Right lobe of liver (tissue), 6 donors: ENCODE data around the gene RNF212. TPM values are rescaled to one million over a fixed set of nuclear protein-coding genes. Genes with fewer than 3 reads are reported as not detected.

Experiments
- ATAC-seq, 4 donors: fragments of 200-7000 bp; cut with Tn5 transposase; one replicate each; pipeline ENCODE4 v1.9.1; 2020; ENCODE audit warnings: mild to moderate bottlenecking in 4 of 4, moderate library complexity in 4 of 4
- DNase-seq, 3 donors: peaks; one replicate each; pipeline ENCODE4 v3.0.0-alpha.2; 2020
- H3K27ac ChIP-seq, 3 donors: fragments of 200-600 bp; one replicate each; pipeline ENCODE4 v1.8.0; 2022
- H3K27me3 ChIP-seq, 2 donors: fragments of 200-600 bp; one replicate each; pipeline ENCODE4 v1.8.0; 2022
- H3K36me3 ChIP-seq, 4 donors: fragments of 200-600 bp; sonication (generic) in 1 of 4; one replicate each; pipeline versions ENCODE4 v1.5.1 to v1.8.0; 2017 to 2022; ENCODE audit warnings: control low read depth in 1 of 4
- H3K4me1 ChIP-seq, 4 donors: fragments of 200-600 bp; sonication (generic) in 1 of 4; one replicate each; pipeline versions ENCODE4 v1.5.1 to v1.8.0; 2017 to 2022; ENCODE audit warnings: control low read depth in 1 of 4
- H3K4me3 ChIP-seq, 3 donors: fragments of 200-600 bp; one replicate each; pipeline ENCODE4 v1.8.0; 2022
- H3K9me3 ChIP-seq, 4 donors: fragments of 200-600 bp; sonication (generic) in 1 of 4; one replicate each; pipeline versions ENCODE4 v1.5.1 to v1.8.0; 2017 to 2022; ENCODE audit warnings: control low read depth in 1 of 4
- CTCF ChIP-seq, 4 donors: fragments of 200-600 bp in 3 of 4; fragments of 450-650 bp in 1 of 4; IDR thresholded peaks; one replicate each; pipeline versions ENCODE4 v1.5.1 to v1.8.0; 2016 to 2022; ENCODE audit warnings: antibody characterized with exemption in 4 of 4, mild to moderate bottlenecking in 2 of 4
- POLR2A ChIP-seq: fragments of 450-650 bp; IDR thresholded peaks from one replicate; pipeline ENCODE4 v1.6.1; 2017; ENCODE audit warnings: antibody characterized with exemption, mild to moderate bottlenecking
- WGBS: methylation state at CpG from one replicate; pipeline ENCODE4 v1.1.6; 2018; ENCODE audit warnings: low coverage, low lambda C conversion rate; ENCODE audit not compliant: insufficient coverage; ENCODE audit errors: missing lambda C conversion rate; 5-methylcytosine and 5-hydroxymethylcytosine counted together
- intact Hi-C, 2 donors: fragments of 100-400 bp; cut with DNase I; formaldehyde crosslinking; loops; one replicate each; pipeline versions ENCODE4 v1.11.2 to v1.14.1; 2022
- total RNA-seq, 6 experiments: library from RNA; depleted of rRNA in 2 of 6; stranded (reverse); fragments of >200 nt in 2 of 6; fragmentation: NEBNext Ultra II Directional in 3 of 6; extraction: Animal tissue kit (Norgen Biotek cat#: 25700) in 3 of 6; gene quantifications; one replicate each; pipeline versions ENCODE4 v1.1.0 to v1.2.4, GENCODE V29; 2016 to 2023
- donor health status: DM: no; HTN: yes; CAD: no.
- donor health status: DM: no; HTN: no; CAD: no.
- donor health status: DM: no; HTN: no; CAD: no.
- donor health status: DM: no; HTN: yes; CAD: no.
- donor health status: DM: no; HTN: yes; CAD: no.

RNF212 gene
- total RNA-seq, 6 experiments from 2014 or later = 0.29 to 1.2 (median 0.50) TPM; not detected in 2

- DNase-seq = peak in 1 of 3 donors; percentile 13
- Histone ChIP-seq H3K27me3 (peaks cover 0 to 5% of the 10 kb centered on the region in 2 donors), H3K4me3 (no peak overlapping the region), H3K9me3 (no peaks in the 10 kb centered on the region), H3K36me3 (no peaks in the 10 kb centered on the region), H3K4me1 (no peaks in the 10 kb centered on the region), H3K27ac (no peak overlapping the region)
- no peak for ATAC-seq
- WGBS = 76% methylated on average over 2 of the region's 9 CpGs
- intact Hi-C loops = no loop called here
- TF ChIP-seq CTCF (IDR thresholded peaks at IDR 0.05) = no peak
- no peak for TF ChIP-seq POLR2A
Observed at GRCh38 chr4:1060621-1061020, 52.7 kb downstream of the RNF212 start.

GRCh38 chr4:1060121-1060520 lies 53.2 kb downstream of the RNF212 start:
- TF ChIP-seq POLR2A = no peak
- no peak for TF ChIP-seq CTCF (IDR thresholded peaks at IDR 0.05)
- no peak overlapping the region for H3K4me3 ChIP-seq
- intact Hi-C loops = no loop called here
- ATAC-seq = no peak
- no peaks in the 10 kb centered on the region for H3K36me3 ChIP-seq
- H3K4me1 ChIP-seq = no peaks in the 10 kb centered on the region
- no peaks in the 10 kb centered on the region for H3K9me3 ChIP-seq
- no peak overlapping the region for H3K27ac ChIP-seq
- DNase-seq = no peak
- peaks cover 0 to 4% of the 10 kb centered on the region in 2 donors for H3K27me3 ChIP-seq
- WGBS = 67% methylated on average over 1 of the region's 10 CpGs

- H3K4me1 ChIP-seq = no peaks in the 10 kb centered on the region
- WGBS = 75% methylated on average over 2 of the region's 16 CpGs
- peaks cover 0 to 4% of the 10 kb centered on the region in 2 donors for H3K27me3 ChIP-seq
- no peak overlapping the region for H3K4me3 ChIP-seq
- no peak overlapping the region for H3K27ac ChIP-seq
- intact Hi-C loops = no loop called here
- no peaks in the 10 kb centered on the region for H3K36me3 ChIP-seq
- no peak for TF ChIP-seq CTCF (IDR thresholded peaks at IDR 0.05)
- TF ChIP-seq POLR2A = no peak
- ATAC-seq = peak in 1 of 4 donors; percentile 18
- peak in 1 of 3 donors; percentile 28 for DNase-seq
- no peaks in the 10 kb centered on the region for H3K9me3 ChIP-seq
Observed at GRCh38 chr4:1058997-1059665, 54.2 kb downstream of the RNF212 start.

GRCh38 chr4:1058198-1058996 lies 55.0 kb downstream of the RNF212 start:
- H3K27me3 ChIP-seq = peaks cover 0 to 4% of the 10 kb centered on the region in 2 donors
- intact Hi-C loops = no loop called here

More at GRCh38 chr4:1058198-1058996, 55.0 kb downstream of the RNF212 start:
- H3K9me3 ChIP-seq = no peaks in the 10 kb centered on the region
- ATAC-seq (no peak), DNase-seq (peak in 1 of 3 donors; percentile 30)
- TF ChIP-seq POLR2A (no peak), CTCF (IDR thresholded peaks at IDR 0.05) (no peak)
- no peaks in the 10 kb centered on the region for H3K4me1 ChIP-seq
- 59% methylated on average over 12 of the region's 35 CpGs for WGBS
- no peak overlapping the region for H3K27ac ChIP-seq
- H3K36me3 ChIP-seq = no peaks in the 10 kb centered on the region
- no peak overlapping the region for H3K4me3 ChIP-seq
